Activated CD8-positive, alpha-beta memory T cell treated with anti-CD3 and anti-CD28 coated beads, Interleukin-2, amount 50 U/mL, for 1 hour (primary cell): ENCODE data around the gene HMCES.

Experiments
- DNase-seq: peaks from one replicate; pipeline ENCODE4 v3.0.0-alpha.2; 2020; ENCODE audit errors: extremely low read depth

HMCES gene, protein sequence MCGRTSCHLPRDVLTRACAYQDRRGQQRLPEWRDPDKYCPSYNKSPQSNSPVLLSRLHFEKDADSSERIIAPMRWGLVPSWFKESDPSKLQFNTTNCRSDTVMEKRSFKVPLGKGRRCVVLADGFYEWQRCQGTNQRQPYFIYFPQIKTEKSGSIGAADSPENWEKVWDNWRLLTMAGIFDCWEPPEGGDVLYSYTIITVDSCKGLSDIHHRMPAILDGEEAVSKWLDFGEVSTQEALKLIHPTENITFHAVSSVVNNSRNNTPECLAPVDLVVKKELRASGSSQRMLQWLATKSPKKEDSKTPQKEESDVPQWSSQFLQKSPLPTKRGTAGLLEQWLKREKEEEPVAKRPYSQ

GRCh38 chr3:129278439-129278965 is at the start of gene HMCES:
Gene HMCES, plus strand, starts transcription at chr3:129278870. Its CDS starts 863 bp downstream, at chr3:129279733.
- DNase-seq, result peak; percentile 88

- no peak for DNase-seq
Measured at GRCh38 chr3:129228891-129229585, 49.6 kb upstream of the HMCES start.

GRCh38 chr3:129230311-129231019 is 48.2 kb upstream of the HMCES start:
- no peak for DNase-seq

DNA sequence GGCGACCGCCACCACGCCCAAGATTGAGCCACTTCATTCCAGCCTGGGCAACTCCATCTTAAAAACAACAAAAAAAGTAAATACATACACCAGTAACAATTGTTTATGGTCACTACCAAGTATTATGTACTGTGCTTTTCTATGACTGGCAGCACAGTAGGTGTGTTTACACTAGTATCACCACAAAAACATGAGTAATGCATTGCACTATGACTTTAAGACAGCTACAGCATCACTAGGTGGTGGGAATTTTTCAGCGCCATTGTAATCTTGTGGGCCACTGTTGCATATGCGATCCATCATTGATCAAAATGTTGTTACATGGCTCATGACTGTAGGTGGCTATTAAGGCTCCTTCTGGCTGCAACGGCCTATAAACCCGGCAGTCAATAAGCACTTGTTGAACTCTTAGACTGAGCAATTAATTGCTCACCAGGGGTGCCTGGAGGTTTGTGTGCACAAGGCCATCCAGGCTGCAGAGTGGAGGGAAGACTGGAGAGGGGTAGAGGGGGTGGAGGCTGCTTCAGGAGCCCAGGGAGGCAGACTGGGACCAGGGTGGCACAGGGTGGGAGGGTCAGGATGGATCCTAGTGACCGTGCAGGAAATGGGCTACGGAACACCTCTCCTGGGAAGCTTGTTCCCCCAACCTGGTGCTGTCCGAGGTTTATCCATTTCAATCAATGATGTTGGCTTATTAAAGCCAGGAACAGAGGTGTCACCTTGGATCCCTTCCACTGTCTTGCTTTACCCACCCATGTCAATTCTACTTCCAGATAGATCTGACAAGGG is 47.1 kb upstream of the HMCES start:
- DNase-seq, result no peak

DNA sequence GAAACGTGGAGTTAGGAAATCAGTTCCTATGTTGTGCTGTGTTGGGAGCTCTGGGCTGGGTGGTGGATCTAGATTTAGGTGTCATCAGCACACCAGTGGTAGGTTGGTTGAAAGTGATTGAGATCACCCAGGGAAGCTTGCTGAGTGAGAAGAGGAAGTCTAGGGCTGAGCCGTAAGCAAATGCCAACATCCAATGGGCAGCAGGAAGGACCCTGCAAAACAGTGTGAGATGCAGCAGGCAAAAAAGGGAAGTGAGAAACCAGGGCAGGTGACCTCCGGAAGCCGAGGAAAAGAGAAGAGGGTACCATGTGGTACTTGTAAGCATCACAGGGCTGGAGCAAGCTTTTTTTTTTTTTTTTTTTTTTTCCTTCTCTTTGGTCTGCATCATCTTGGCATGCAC is 45.1 kb upstream of the HMCES start:
- DNase-seq, result no peak

GRCh38 chr3:129234441-129234840 is 44.2 kb upstream of the HMCES start:
- no peak for DNase-seq

DNA sequence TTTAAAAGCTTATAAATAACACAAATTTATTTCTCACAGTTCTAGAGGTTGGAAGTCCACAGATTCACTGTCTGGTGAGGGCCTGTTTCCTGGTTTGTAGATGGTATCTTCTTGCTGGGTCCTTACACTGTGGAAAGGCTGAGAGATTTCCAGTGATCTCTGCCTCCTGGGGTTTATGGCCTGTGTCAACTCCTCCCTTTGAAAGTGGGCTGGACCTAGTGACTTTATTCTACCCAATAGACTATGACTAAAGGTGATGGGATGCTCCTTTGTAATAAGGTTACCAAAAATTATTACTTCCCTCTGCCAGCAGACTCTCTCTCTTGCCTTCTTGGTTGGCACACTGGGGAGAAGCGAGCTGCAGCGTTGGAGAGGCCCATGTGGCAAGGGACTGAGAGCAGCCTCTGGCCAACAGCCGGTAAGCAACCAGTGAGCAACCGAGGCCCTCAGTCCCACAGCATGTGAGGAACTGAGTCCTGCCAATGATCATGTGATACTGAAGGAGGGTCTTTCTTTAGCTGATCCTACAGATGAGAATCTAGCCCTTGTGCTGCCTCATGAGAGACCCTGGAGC is 43.2 kb upstream of the HMCES start:
- no peak for DNase-seq

- no peak for DNase-seq
Measured at GRCh38 chr3:129238945-129239705, 39.5 kb upstream of the HMCES start.

- no peak for DNase-seq
Measured at GRCh38 chr3:129239991-129240390, 38.7 kb upstream of the HMCES start.

- no peak for DNase-seq
Measured at GRCh38 chr3:129240436-129240835, 38.2 kb upstream of the HMCES start.

GRCh38 chr3:129245141-129245540 is 33.5 kb upstream of the HMCES start:
- DNase-seq, result no peak

- DNase-seq, result peak; percentile 38
Measured at GRCh38 chr3:129245641-129246306, 32.9 kb upstream of the HMCES start.

DNA sequence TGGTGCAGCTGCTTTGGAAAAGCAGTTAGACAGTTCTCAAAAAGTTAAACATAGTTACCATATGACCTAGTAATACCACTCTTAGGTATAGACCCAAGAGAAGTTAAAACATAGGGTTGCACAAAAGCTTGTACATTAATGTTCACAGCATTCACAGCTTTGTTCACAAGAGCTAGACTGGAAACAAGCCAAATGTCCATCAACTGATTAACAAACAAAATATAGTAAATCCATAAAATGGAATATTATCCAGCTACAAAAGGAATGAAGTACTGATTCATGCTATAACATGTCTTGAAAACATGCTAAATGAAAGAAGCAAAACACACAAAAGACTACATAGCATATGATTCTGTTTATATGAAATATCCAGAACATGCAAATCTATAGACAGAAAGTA is 32.0 kb upstream of the HMCES start:
- DNase-seq, result no peak

- DNase-seq, result no peak
Measured at GRCh38 chr3:129248286-129248979, 30.2 kb upstream of the HMCES start.

GRCh38 chr3:129249284-129250065 is 29.2 kb upstream of the HMCES start, which contains the start of gene COPG1:
Gene COPG1, plus strand, starts transcription at chr3:129249606. Its CDS starts 104 bp downstream, at chr3:129249710.
- peak; percentile 47 for DNase-seq

GRCh38 chr3:129252748-129253147 is 25.9 kb upstream of the HMCES start:
- DNase-seq, result no peak

GRCh38 chr3:129254536-129255230 is 24.0 kb upstream of the HMCES start:
- no peak for DNase-seq

- DNase-seq, result no peak
Measured at GRCh38 chr3:129256270-129256669, 22.4 kb upstream of the HMCES start.
